ENCODE results near the gene SMIM44. TPM values are rescaled to one million over a fixed set of nuclear protein-coding genes. Genes with fewer than 3 reads are reported as not detected.

The SMIM44 gene
- not detected in 2 replicates for total RNA-seq (2021)
- long read RNA-seq, result 0 reads

- H3K79me1 ChIP-seq (ENCODE audit: insufficient read depth, low read depth, low read length, poor library complexity, severe bottlenecking), result no peaks in the 10 kb centered on the region
- no peak within 1 kb of the TSS; the same call in 1 of the 2 replicates for H3K14ac ChIP-seq (ENCODE audit: insufficient read depth, low read length)
- no peak within 1 kb of the TSS for H2BK20ac ChIP-seq (ENCODE audit: low read depth, low read length, poor library complexity, severe bottlenecking)
- Mint-ChIP-seq H3K4me1 (peaks cover 5 to 19% of the 10 kb centered on the region in 2 experiments), H3K4me3 (no peak within 1 kb of the TSS), H3K9me3 (no peaks in the 10 kb centered on the region; a peak in 1 of 5 replicates), H3K27ac (no peak within 1 kb of the TSS), H3K27me3 (ENCODE audit: low read depth) (peaks cover 5% of the 10 kb centered on the region), H3K36me3 (ENCODE audit: insufficient read depth in 1 of 3, low read depth in 3 of 3) (peaks cover 0 to 2% (median 0%) of the 10 kb centered on the region in 3 experiments; a peak in 2 of 7 replicates)
- no peak within 1 kb of the TSS for H3K9ac ChIP-seq (ENCODE audit: extremely low read depth, insufficient read length, low read length)
- H4K5ac ChIP-seq (ENCODE audit: insufficient read length, low read depth, low read length), result no peak within 1 kb of the TSS
- no peaks in the 10 kb centered on the region for H3K79me2 ChIP-seq (ENCODE audit: insufficient read depth, low read length)
- no peak within 1 kb of the TSS for H2AK5ac ChIP-seq (ENCODE audit: insufficient read length, low read length)
- no peak for TF ChIP-seq CTCF (conservative IDR thresholded peaks at IDR 0.05)
- H3K27ac ChIP-seq (ENCODE audit: insufficient read length, low read depth, low read length), result no peak within 1 kb of the TSS
- no peak within 1 kb of the TSS for H3K56ac ChIP-seq (ENCODE audit: insufficient read length, low read depth, low read length)
- no peak within 1 kb of the TSS for H3K23ac ChIP-seq (ENCODE audit: insufficient read length, low read depth, low read length)
- no peak within 1 kb of the TSS for H2BK15ac ChIP-seq (ENCODE audit: low read depth, low read length)
- no peak within 1 kb of the TSS for H4K91ac ChIP-seq (ENCODE audit: insufficient read length, low read depth, low read length)
- H2BK120ac ChIP-seq (ENCODE audit: low read depth, low read length, poor library complexity, severe bottlenecking), result no peak within 1 kb of the TSS
- no peak within 1 kb of the TSS for H3K4me2 ChIP-seq (ENCODE audit: insufficient read depth, insufficient read length, low read length)
- no peaks in the 10 kb centered on the region for H3K9me3 ChIP-seq (ENCODE audit: control insufficient read depth, low read depth, low read length)
- peaks cover 2% of the 10 kb centered on the region for H3K23me2 ChIP-seq (ENCODE audit: insufficient read length, low read depth, low read length, poor library complexity, severe bottlenecking)
- no peak within 1 kb of the TSS for H2BK5ac ChIP-seq (ENCODE audit: insufficient read length, low read length)
- no peaks in the 10 kb centered on the region for H4K20me1 ChIP-seq (ENCODE audit: control insufficient read depth, insufficient read depth, insufficient read length)
- H2BK12ac ChIP-seq (ENCODE audit: insufficient read length, low read depth, low read length), result no peak within 1 kb of the TSS
- no peaks in the 10 kb centered on the region for H3K27me3 ChIP-seq (ENCODE audit: insufficient read depth, low read length)
- H3K4me1 ChIP-seq (ENCODE audit: insufficient read depth, low read length), result no peaks in the 10 kb centered on the region
- H3T11ph ChIP-seq (ENCODE audit: low read length), result no peak within 1 kb of the TSS
- DNase-seq, result no peak
- H4K8ac ChIP-seq (replicated peaks; ENCODE audit: insufficient read length, low read depth, low read length), result no peak within 1 kb of the TSS
- no peak within 1 kb of the TSS for H2AFZ ChIP-seq (ENCODE audit: low read length)
- H3K4ac ChIP-seq (ENCODE audit: low read depth, low read length), result no peak within 1 kb of the TSS
- WGBS (ENCODE audit: extremely low coverage, insufficient read length, low lambda C conversion rate), result no CpG with 5 or more reads among the region's 33 CpGs
- H3K18ac ChIP-seq (ENCODE audit: insufficient read length, low read depth, low read length), result no peak within 1 kb of the TSS
These were observed at the start of gene SMIM44 for GRCh38 chr19:3483226-3483628. TSS of gene SMIM44 (minus strand) at chr19:3483441. CDS start at chr19:3483403, 38 bp downstream.
